Ramos (cell line): Measurements from ENCODE around the gene PHF19.

Experiments
- in situ Hi-C: fragments of 300-500 bp; cut with MboI; formaldehyde crosslinking; loops from one replicate; pipeline ENCODE4 v1.14.3; 2022; ENCODE audit warnings: low sequenced_read_pairs; ENCODE audit not compliant: unreplicated experiment

Gene PHF19

GRCh38 chr9:120893611-120894307, 16.8 kb upstream of the PHF19 start:
- in situ Hi-C loops = loop anchor here (25.0 kb wide), 1 partner anchor 1044 kb away; no protein-coding TSS in a partner anchor

- in situ Hi-C loops = loop anchor here (25.0 kb wide), 1 partner anchor 1044 kb away; no protein-coding TSS in a partner anchor
These were observed 16.0 kb upstream of the PHF19 start for GRCh38 chr9:120892748-120893610.

GRCh38 chr9:120891884-120892747, 15.1 kb upstream of the PHF19 start:
- in situ Hi-C loops = loop anchor here (25.0 kb wide), 1 partner anchor 1045 kb away; no protein-coding TSS in a partner anchor

GRCh38 chr9:120891245-120891883, 14.4 kb upstream of the PHF19 start:
- in situ Hi-C loops = loop anchor here (25.0 kb wide), 1 partner anchor 1046 kb away; no protein-coding TSS in a partner anchor

GRCh38 chr9:120890320-120891244, 13.6 kb upstream of the PHF19 start:
- in situ Hi-C loops = loop anchor here (25.0 kb wide), 1 partner anchor 1047 kb away; no protein-coding TSS in a partner anchor

GRCh38 chr9:120889606-120890271, 12.8 kb upstream of the PHF19 start:
- in situ Hi-C loops = loop anchor here (25.0 kb wide), 1 partner anchor 1048 kb away; no protein-coding TSS in a partner anchor

- in situ Hi-C loops = loop anchor here (25.0 kb wide), 1 partner anchor 1049 kb away; no protein-coding TSS in a partner anchor
These were observed 11.6 kb upstream of the PHF19 start for GRCh38 chr9:120888626-120889025.

- in situ Hi-C loops = loop anchor here (25.0 kb wide), 1 partner anchor 1051 kb away; no protein-coding TSS in a partner anchor
These were observed 9.5 kb upstream of the PHF19 start for GRCh38 chr9:120886490-120886967.

GRCh38 chr9:120885958-120886357, 9.0 kb upstream of the PHF19 start:
- in situ Hi-C loops = loop anchor here (25.0 kb wide), 1 partner anchor 1051 kb away; no protein-coding TSS in a partner anchor

- in situ Hi-C loops = loop anchor here (25.0 kb wide), 1 partner anchor 1052 kb away; no protein-coding TSS in a partner anchor
These were observed 8.5 kb upstream of the PHF19 start for GRCh38 chr9:120885457-120885856.

GRCh38 chr9:120883608-120883996, 6.6 kb upstream of the PHF19 start:
- in situ Hi-C loops = loop anchor here (25.0 kb wide), 1 partner anchor 1054 kb away; no protein-coding TSS in a partner anchor

- in situ Hi-C loops = loop anchor here (25.0 kb wide), 1 partner anchor 1054 kb away; no protein-coding TSS in a partner anchor
These were observed 6.1 kb upstream of the PHF19 start for GRCh38 chr9:120882935-120883607.

GRCh38 chr9:120879446-120879845, 2.5 kb upstream of the PHF19 start:
- in situ Hi-C loops = loop anchor here (10.0 to 25.0 kb wide), 2 partner anchors 195 to 1058 kb away; partner anchors contain the start of gene CNTRL

- in situ Hi-C loops = loop anchor here (10.0 to 25.0 kb wide), 2 partner anchors 196 to 1059 kb away; partner anchors contain the start of gene CNTRL
These were observed 1.5 kb upstream of the PHF19 start for GRCh38 chr9:120878188-120879130.

- in situ Hi-C loops = loop anchor here (10.0 to 25.0 kb wide), 2 partner anchors 197 to 1060 kb away; partner anchors contain the start of gene CNTRL
These were observed 467 bp upstream of the PHF19 start for GRCh38 chr9:120877276-120878034.
